Measurements from ENCODE around the gene CFAP210.

- TF ChIP-seq ZBTB33 (IDR thresholded peaks at IDR 0.05), result no peak
- no peak for TF ChIP-seq TAF1 (conservative IDR thresholded peaks at IDR 0.05)
- no peak for TF ChIP-seq CTCF (IDR thresholded peaks at IDR 0.05; ENCODE audit: low read depth, low read length, missing input control)
- TF ChIP-seq FOXA1 (IDR thresholded peaks at IDR 0.05), result no peak
- no peak for TF ChIP-seq MAX (IDR thresholded peaks at IDR 0.05)
- TF ChIP-seq RAD21 (IDR thresholded peaks at IDR 0.05), result no peak
- no peak for TF ChIP-seq ATF3 (IDR thresholded peaks at IDR 0.05)
- no peak for TF ChIP-seq REST (IDR thresholded peaks at IDR 0.05)
Observed at GRCh38 chr2:169702996-169703395, 8.8 kb upstream of the CFAP210 start.
